Suprapubic skin (tissue), 4 donors: ENCODE results near the gene PRSS12. TPM values are rescaled to one million over a fixed set of nuclear protein-coding genes. Genes with fewer than 3 reads are reported as not detected.
A peak's percentile ranks its signal among the peaks of the same experiment; 100 is the strongest.
"Not testable (repeated sequence)": the region's sequence is repeated elsewhere in the genome, so short reads cannot be mapped to it uniquely, and the experiment has no call there.

ENCODE experiments used
- DNase-seq, 2 donors: peaks; one replicate each; pipeline ENCODE4 v3.0.0-alpha.2; 2019; ENCODE audit warnings: low spot score in 2 of 2
- H3K27ac ChIP-seq: fragments of 200-600 bp; sonication (generic); one replicate; pipeline ENCODE4 v1.5.1; 2019
- H3K27me3 ChIP-seq: fragments of 200-600 bp; sonication (generic); one replicate; pipeline ENCODE4 v1.5.1; 2019
- H3K36me3 ChIP-seq: fragments of 200-600 bp; sonication (generic); one replicate; pipeline ENCODE4 v1.5.1; 2019
- H3K4me1 ChIP-seq: fragments of 200-600 bp; sonication (generic); one replicate; pipeline ENCODE4 v1.5.1; 2019
- H3K4me3 ChIP-seq: fragments of 200-600 bp; sonication (generic); one replicate; pipeline ENCODE4 v1.5.1; 2019; ENCODE audit warnings: mild to moderate bottlenecking
- H3K9me3 ChIP-seq: fragments of 200-600 bp; sonication (generic); one replicate; pipeline ENCODE4 v1.5.1; 2019
- EP300 ChIP-seq: sonication (generic); formaldehyde crosslinking; IDR thresholded peaks from one replicate; pipeline ENCODE4 v1.6.1; 2017; ENCODE audit warnings: antibody characterized with exemption
- POLR2A ChIP-seq, 2 donors: fragments of 450-650 bp; IDR thresholded peaks; one replicate each; pipeline ENCODE4 v1.6.1; 2017; ENCODE audit warnings: antibody characterized with exemption in 2 of 2, mild to moderate bottlenecking in 2 of 2, moderate library complexity in 2 of 2
- POLR2AphosphoS5 ChIP-seq, 3 donors: sonication (generic); formaldehyde crosslinking; IDR thresholded peaks; one replicate each; pipeline ENCODE4 v1.6.1; 2017; ENCODE audit warnings: antibody characterized with exemption in 3 of 3
- WGBS: methylation state at CpG from one replicate; pipeline ENCODE4 v1.1.5; 2018; 5-methylcytosine and 5-hydroxymethylcytosine counted together
- total RNA-seq, 4 donors: library from RNA; depleted of rRNA; stranded (reverse); fragments of >200 nt; gene quantifications; one replicate each; pipeline ENCODE4 v1.1.0, GENCODE V29; 2016
- TF ChIP-seq, protein P1 (sequence below), 2 donors: fragments of 200-600 bp in 1 of 2; fragments of 450-650 bp in 1 of 2; sonication (generic) in 1 of 2; IDR thresholded peaks; one replicate each; pipeline ENCODE4 v1.5.1; 2016 to 2019; ENCODE audit warnings: antibody characterized with exemption in 2 of 2, mild to moderate bottlenecking in 1 of 2, moderate library complexity in 1 of 2

Gene PRSS12
- total RNA-seq, 4 donors from 2014 or later, result 7.5 to 14.0 (median 8.7) TPM

DNA sequence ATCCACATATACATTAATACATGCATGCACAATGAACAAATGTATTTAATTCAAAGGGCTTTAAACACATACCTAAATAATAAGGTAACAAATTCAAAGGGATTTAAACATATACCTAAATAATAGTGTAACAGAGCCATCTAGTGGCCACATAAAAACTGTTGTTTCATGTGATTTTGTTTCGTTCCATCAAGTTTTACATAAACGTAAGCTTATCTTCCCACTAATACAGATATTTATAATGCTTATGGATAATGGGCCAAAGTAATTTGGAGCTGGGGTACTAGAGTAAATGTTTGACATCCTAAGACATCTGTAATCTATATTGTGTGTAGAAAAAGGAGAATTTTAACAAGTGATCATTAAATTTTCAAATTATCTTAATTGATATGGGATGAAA is 82.3 kb downstream of the PRSS12 start:
- no peak for DNase-seq
- no peak overlapping the region for H3K27ac ChIP-seq
- TF ChIP-seq POLR2AphosphoS5 (IDR thresholded peaks at IDR 0.05), result no peak
- TF ChIP-seq POLR2A (IDR thresholded peaks at IDR 0.05), result no peak
- TF ChIP-seq, protein P1, sequence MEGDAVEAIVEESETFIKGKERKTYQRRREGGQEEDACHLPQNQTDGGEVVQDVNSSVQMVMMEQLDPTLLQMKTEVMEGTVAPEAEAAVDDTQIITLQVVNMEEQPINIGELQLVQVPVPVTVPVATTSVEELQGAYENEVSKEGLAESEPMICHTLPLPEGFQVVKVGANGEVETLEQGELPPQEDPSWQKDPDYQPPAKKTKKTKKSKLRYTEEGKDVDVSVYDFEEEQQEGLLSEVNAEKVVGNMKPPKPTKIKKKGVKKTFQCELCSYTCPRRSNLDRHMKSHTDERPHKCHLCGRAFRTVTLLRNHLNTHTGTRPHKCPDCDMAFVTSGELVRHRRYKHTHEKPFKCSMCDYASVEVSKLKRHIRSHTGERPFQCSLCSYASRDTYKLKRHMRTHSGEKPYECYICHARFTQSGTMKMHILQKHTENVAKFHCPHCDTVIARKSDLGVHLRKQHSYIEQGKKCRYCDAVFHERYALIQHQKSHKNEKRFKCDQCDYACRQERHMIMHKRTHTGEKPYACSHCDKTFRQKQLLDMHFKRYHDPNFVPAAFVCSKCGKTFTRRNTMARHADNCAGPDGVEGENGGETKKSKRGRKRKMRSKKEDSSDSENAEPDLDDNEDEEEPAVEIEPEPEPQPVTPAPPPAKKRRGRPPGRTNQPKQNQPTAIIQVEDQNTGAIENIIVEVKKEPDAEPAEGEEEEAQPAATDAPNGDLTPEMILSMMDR (IDR thresholded peaks at IDR 0.05), result peak; percentile 9 to 26
- no peak for TF ChIP-seq EP300
- H3K4me1 ChIP-seq, result peaks cover 2% of the 10 kb centered on the region
- WGBS, result 2% methylated on average over 2 of the region's 2 CpGs
- peaks cover under 1% of the 10 kb centered on the region for H3K27me3 ChIP-seq
- no peak overlapping the region for H3K4me3 ChIP-seq
- H3K9me3 ChIP-seq, result no peaks in the 10 kb centered on the region
- no peaks in the 10 kb centered on the region for H3K36me3 ChIP-seq

DNA sequence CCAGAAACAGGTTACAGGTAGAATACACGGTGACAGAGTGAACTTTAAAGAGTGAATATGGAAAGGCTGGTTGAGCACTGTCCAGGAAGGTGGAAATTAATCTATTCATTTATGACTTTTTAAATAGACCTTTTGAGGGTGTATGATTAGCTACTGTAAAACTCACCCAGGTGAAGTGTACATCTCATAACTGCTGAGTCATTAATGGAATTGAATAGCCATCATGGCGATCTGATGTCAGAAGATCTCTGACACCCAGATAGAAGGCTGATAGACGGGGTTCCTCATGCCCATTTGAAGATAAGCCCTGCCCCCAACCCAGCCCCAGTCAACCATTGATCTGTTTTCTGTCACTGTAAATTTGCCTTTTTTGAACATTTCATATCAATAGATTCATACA is 84.0 kb downstream of the PRSS12 start:
- WGBS, result 75% methylated on average over 3 of the region's 3 CpGs
- DNase-seq, result no peak
- Histone ChIP-seq H3K9me3 (no peaks in the 10 kb centered on the region), H3K4me3 (no peak overlapping the region), H3K36me3 (no peaks in the 10 kb centered on the region), H3K4me1 (peaks cover 2% of the 10 kb centered on the region), H3K27ac (no peak overlapping the region), H3K27me3 (peaks cover 3% of the 10 kb centered on the region)
- TF ChIP-seq, protein P1 (IDR thresholded peaks at IDR 0.05), result no peak
- no peak for TF ChIP-seq EP300
- TF ChIP-seq POLR2A (IDR thresholded peaks at IDR 0.05), result no peak
- TF ChIP-seq POLR2AphosphoS5 (IDR thresholded peaks at IDR 0.05), result no peak

GRCh38 chr4:118266145-118266496 is 86.7 kb downstream of the PRSS12 start:
- H3K4me1 ChIP-seq, H3K27me3 ChIP-seq, H3K36me3 ChIP-seq, H3K27ac ChIP-seq, H3K9me3 ChIP-seq, DNase-seq: not testable (repeated sequence)
- H3K4me3 ChIP-seq, result peak overlapping the region; percentile 66
- WGBS, result 94% methylated on average over 4 of the region's 4 CpGs

DNA sequence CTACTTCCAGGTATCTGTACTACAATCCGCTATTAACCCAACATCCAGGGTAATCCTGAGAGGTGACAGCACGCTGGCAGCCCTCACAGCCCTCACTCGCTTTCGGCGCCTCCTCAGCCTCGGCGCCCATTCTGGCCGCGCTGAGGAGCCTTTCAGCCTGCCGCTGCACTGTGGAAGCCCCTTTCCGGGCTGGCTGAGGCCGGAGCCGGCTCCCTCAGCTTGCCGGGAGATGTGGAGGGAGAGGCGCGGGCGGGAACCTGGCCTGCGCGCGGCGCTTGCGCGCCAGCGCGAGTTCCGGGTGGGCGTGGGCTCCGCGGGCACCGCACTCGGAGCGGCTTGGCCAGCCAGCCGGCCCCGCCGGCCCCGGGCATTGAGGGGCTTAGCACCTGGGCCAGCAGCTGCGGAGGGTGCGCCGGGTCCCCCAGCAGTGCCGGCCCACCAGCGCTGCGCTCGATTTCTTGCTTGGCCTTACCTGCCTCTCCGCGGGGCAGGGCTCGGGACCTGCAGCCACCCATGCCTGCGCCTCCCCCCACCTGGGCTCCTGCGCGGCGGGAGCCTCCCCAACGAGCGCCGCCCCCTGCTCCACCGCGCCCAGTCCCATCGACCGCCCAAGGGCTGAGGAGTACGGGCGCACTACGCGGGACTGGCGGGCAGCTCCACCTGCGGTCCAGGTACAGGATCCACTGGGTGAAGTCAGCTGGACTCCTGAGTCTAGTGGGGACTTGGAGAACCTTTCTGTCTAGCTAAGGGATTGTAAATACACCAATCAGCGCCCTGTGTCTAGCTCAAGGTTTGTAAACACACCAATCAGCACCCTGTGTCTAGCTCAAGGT is 87.3 kb downstream of the PRSS12 start:
- no peaks in the 10 kb centered on the region for H3K9me3 ChIP-seq
- H3K4me1 ChIP-seq, result peaks cover under 1% of the 10 kb centered on the region
- TF ChIP-seq EP300 (no peak), POLR2AphosphoS5 (IDR thresholded peaks at IDR 0.05) (no peak), POLR2A (IDR thresholded peaks at IDR 0.05) (no peak)
- TF ChIP-seq, protein P1 (IDR thresholded peaks at IDR 0.05), result no peak
- WGBS, result 7% methylated on average over 24 of the region's 64 CpGs
- DNase-seq, result no peak
- H3K27ac ChIP-seq, result no peak overlapping the region
- no peaks in the 10 kb centered on the region for H3K36me3 ChIP-seq
- H3K4me3 ChIP-seq, result peak overlapping the region; percentile 66
- H3K27me3 ChIP-seq, result peaks cover 3% of the 10 kb centered on the region

DNA sequence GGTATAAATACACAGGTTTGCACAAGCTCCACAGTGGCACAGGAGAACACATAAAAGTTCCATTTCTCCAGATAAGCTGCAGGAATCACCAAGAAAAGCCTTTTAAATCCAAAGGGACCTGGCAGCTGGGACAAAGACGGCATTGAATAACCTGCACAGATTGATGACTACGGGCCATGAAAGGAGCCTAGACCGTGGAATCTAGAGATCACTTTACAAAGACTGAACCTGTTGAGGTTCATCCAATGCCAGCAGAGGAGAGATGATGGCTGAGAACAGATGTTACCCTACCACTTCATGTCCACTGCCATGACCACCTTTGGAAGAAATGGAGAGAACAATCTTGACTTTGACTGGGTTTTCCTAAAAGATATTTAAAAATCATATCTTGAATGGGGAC is 88.7 kb downstream of the PRSS12 start:
- H3K4me1 ChIP-seq, result no peaks in the 10 kb centered on the region
- H3K4me3 ChIP-seq, result no peak overlapping the region
- H3K9me3 ChIP-seq, result no peaks in the 10 kb centered on the region
- H3K36me3 ChIP-seq, result no peaks in the 10 kb centered on the region
- no peak overlapping the region for H3K27ac ChIP-seq
- 88% methylated on average over 3 of the region's 3 CpGs for WGBS
- no peak for TF ChIP-seq POLR2A (IDR thresholded peaks at IDR 0.05)
- no peak for TF ChIP-seq POLR2AphosphoS5 (IDR thresholded peaks at IDR 0.05)
- TF ChIP-seq EP300, result no peak
- TF ChIP-seq, protein P1 (IDR thresholded peaks at IDR 0.05), result no peak
- peaks cover 3% of the 10 kb centered on the region for H3K27me3 ChIP-seq
- no peak for DNase-seq
